ENCODE results near the gene CCDC85C.
A peak's percentile ranks its signal among the peaks of the same experiment; 100 is the strongest.

CCDC85C gene

DNA sequence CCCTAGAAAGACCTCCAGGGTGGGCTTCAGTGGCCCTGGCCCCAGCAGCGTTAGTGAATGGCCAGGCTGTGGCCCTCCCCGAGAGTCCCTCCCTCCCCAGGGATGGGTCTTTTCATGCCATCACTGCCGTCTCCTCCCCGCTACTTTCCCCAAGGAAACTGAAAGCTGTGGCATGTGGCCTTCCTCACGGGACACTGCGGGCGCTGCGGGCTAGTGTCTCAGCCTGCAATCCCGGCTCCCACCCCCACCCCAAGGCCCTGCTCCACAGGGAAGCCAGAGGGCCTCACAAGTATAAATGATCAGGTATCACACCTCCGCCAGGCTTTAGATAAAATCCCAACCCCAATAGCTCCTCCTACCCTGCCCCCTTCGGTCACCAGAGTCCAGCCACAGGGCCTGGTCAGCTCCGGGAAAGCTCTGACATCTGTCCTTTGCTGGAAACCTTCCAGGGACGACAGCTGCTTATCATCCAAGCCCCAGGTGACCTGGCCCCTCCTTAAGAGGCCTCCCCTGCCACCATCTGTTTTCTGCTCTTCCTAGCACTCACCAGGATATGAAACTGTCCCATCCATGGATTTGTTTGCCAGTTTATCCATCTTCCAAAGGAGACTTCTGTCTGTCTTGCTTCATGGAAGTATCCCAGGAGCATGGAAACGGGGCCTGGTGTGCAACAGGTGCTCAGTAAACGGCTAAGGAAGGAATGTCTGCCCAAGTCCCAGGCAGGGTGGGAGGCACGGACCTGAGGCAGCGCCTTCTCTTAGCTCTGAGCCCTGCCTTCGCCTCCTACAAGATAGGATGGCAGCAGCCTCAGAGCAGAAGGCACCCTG lies 31.6 kb downstream of the CCDC85C start:
- no peak for DNase-seq (ENCODE audit: low spot score)

DNA sequence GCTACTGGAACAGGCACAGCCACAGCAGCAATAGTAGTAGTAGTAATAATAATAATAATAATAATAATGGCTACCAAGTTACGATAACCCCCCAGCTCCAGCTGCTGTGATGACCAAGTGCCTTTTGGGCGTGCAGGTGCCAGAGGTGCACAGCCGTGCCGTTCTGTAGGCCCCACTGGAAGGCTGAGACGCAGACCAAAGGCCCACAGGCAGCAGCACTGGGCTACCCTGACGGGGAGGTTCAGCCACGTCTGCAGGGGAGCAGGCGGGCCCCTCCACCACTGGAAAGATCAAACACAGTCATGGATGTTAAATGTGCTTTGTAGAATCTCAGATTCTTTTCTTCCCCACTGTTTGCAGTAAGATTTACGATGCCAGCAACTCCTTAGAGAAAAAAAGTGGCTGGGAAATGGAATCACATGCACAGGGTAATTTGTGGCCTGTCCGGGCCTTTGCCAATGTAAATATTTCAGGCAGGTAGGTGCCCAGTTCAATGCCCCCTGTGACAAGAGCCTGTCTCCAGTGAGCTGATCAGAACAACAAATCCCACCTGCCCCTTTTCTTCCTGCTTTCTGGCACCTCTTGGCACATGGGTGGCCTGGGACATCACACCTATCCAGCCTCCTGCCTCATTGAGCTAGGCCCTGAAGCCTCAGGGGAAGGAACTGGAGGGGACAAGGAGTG lies 32.6 kb downstream of the CCDC85C start:
- DNase-seq (ENCODE audit: low spot score), result no peak

DNA sequence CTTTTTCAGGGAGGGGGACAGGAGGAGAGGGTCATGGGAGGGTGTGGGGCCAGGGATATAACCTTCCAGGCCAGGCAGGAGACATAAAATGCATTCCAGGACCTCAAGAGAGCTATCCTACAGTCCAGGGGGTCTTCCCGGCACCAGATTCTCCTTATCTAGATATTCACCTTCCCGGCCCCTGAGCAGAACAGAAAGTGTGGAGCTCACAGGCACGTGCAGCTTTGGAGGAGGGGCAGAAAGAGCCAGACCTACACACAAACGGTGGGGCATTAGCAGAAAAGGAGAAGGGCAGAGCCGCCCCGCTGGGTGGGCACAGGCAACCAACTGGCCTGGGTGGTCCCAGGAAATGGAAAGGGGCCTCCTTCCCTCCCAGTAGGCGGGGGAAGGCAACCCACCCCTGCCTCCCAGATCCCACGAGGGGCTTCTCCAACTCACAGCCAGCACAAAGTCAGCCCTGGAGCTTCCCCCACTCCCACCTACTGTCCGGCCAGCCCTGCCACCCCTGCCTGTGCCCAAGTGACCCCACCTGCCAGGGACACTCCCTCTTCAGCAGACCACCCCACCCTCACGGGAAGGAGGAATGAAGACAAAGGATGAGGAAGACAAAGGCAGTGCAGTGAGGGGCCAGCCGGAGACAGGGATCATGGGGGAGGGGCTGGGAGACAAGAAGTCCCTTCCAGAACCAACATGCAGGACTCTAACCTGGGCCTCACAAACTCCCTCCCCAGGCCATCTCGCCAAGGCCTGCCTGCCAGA lies 33.3 kb downstream of the CCDC85C start:
- DNase-seq (ENCODE audit: low spot score), result peak; percentile 25

- DNase-seq (ENCODE audit: low spot score), result no peak
Measured at GRCh38 chr14:99569725-99570543, 34.1 kb downstream of the CCDC85C start.

- DNase-seq (ENCODE audit: low spot score), result peak; percentile 65
Measured at GRCh38 chr14:99568567-99569560, 35.1 kb downstream of the CCDC85C start.

GRCh38 chr14:99566390-99567354 lies 37.3 kb downstream of the CCDC85C start:
- DNase-seq (ENCODE audit: low spot score), result no peak

- no peak for DNase-seq (ENCODE audit: low spot score)
Measured at GRCh38 chr14:99566009-99566389, 38.0 kb downstream of the CCDC85C start.

GRCh38 chr14:99565383-99565782 lies 38.6 kb downstream of the CCDC85C start:
- DNase-seq (ENCODE audit: low spot score), result no peak

GRCh38 chr14:99564926-99565259 lies 39.1 kb downstream of the CCDC85C start:
- no peak for DNase-seq (ENCODE audit: low spot score)

DNA sequence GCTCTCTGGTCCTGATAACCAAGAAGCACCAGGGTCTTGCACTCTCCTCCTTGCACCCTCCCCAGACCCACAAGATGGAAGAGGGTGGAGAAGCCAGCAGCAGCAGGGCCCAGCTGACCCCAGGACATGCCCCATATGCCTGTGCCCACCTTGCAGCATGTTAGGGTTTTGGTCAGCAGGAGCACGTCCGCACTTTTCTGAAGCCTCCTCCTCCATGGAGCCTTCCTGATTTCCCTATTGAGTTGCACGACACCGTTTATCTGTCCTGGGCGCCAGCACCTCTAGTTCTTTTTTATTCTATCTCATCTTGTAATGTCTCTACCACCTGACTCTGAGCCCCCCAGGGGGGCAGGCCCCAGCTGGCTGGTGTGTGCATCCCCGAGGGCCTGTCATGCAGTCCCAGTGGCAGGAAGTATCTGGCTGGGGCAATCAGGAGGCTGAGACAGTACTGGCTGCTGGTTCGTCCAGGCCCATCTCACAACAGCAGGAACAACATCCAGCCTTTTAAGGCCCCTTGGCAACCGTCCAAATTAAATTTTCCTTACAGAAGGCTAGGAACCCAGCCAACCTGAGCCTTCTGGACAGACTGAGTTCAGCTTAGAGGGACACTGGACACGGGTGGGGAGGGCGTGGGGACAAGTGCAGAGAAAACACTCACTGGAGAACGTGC lies 39.6 kb downstream of the CCDC85C start:
- DNase-seq (ENCODE audit: low spot score), result no peak

DNA sequence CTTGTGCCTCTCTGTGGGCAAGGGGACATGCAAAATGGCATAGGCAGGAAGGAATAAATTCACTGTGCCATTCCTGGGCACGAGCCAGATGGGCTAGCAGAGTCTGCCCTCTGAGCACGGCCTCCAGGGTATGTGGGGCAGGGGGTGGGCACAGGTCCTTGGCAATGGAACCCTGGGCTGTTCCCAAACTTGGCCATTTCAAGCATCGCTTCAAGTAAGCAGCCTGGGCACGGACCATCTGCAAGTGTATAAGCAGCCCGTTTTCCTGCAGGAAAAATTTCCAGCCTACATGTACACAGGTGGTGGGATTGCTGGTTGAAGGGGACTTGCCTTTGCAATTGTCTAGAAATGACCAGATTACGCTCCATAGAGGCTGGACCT lies 40.3 kb downstream of the CCDC85C start:
- DNase-seq (ENCODE audit: low spot score), result no peak

DNA sequence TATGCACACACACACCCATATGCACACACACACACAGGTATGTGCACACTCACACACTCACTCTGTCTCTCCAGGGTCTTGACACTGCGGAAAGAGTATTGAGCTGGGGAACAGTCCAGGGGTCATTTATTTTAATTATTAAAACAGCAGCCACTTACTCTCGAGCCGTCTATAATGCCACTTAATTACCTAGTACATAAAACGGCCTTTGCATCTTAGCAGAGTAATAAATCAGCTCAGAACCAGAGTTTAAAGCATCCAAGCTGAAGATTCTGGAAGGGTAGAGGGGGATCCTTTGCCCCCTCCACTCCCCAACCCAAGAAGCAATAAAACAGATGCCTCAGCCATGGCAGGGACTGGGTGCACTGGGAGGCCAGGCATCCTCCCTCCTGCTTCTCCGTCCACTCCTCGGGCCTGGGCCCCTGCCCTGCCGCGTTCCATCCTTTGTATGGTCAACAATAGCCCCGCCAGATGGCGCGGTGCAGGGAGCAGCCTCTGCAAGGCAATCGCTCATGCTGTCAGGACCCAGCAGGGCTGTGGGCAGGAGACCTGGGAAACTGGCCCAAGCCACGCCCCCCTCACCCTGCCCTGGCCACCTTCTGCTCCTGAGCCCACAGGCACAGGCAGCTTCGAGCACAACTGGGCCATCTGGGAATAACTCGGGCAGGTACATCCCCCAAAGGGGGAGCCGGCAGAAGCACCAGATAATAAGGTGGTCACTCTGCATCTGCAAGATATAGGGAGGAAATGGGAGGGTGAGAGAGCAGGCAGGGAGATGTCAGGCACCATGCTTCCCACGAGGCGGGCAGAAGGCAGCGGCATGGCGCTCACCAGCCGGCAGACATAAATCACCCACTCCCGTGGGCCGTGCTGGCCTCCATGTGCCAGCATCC lies 40.9 kb downstream of the CCDC85C start:
- no peak for DNase-seq (ENCODE audit: low spot score)

DNA sequence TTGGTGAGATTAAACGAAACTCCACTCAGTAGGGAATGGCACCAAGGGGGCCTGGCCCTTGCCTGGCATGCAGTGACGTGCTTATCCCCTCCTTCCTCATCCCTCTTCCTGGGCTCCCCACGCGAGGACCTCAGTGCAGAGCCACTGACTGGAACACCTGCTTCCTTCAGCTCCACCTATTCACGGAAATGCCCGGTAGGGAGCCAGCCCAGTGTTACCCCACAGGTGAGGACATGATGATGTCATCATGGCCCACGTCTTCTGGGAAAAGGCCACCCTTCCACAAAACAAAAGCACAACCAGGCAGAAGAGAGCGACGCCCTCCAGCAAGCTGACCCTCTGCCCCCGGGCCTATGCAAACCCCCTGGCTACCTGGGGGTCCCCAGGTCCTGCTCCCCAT lies 42.1 kb downstream of the CCDC85C start:
- no peak for DNase-seq (ENCODE audit: low spot score)

DNA sequence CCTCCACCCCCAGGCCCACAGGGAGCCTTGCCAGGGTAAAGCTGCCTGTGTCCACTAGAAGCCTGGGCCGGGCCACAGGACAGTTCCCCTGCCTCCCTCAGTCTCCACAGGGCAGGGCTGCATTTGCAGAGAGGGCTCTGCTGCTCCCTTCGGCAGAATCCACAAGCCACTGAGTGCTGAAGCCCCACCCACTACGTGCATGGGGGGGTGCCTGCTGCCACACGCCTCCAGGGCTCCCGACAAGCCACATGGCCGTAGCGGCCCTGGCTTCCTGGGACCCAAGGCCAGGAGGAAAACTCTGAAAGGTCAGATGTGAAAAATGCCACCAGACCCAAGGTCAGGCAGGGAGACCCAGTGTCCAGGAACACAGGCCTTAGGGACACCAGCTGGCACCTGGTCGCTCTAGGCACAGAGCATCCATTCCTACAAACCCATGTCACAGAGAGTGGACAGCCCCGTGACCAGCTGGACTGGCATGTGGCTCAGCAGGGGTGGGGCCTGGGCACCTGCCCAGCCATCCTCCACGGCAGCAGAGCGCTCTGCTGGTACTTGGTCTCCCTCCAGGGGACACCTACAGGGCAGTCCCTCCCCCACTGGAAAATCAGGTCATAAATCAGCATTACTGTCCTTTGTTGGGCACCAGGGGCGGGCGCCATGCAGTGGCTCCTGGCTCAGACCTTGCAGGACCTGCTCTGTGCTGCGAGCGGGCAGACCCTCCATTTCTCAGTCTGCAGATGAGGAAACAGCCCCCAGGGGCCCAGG lies 42.9 kb downstream of the CCDC85C start:
- no peak for DNase-seq (ENCODE audit: low spot score)

GRCh38 chr14:99560403-99560802 lies 43.6 kb downstream of the CCDC85C start:
- DNase-seq (ENCODE audit: low spot score), result no peak

- no peak for DNase-seq (ENCODE audit: low spot score)
Measured at GRCh38 chr14:99559286-99559990, 44.6 kb downstream of the CCDC85C start.
